Measurements from ENCODE around the gene ZNF205.

The ZNF205 gene

GRCh38 chr16:3106205-3106928, 6.0 kb upstream of the ZNF205 start:
- DNase-seq, result peak; percentile 65 to 84

- DNase-seq, result no peak
Observed at GRCh38 chr16:3112881-3113574, 642 bp downstream of the ZNF205 start.

- no peak for DNase-seq
Observed at GRCh38 chr16:3113765-3114479, 1.5 kb downstream of the ZNF205 start.

GRCh38 chr16:3115003-3115402, 2.6 kb downstream of the ZNF205 start:
- no peak for DNase-seq

GRCh38 chr16:3115561-3115960, 3.2 kb downstream of the ZNF205 start:
- no peak for DNase-seq

GRCh38 chr16:3118204-3118790, 5.9 kb downstream of the ZNF205 start:
- DNase-seq, result no peak

GRCh38 chr16:3118846-3119245, 6.5 kb downstream of the ZNF205 start:
- DNase-seq, result no peak

GRCh38 chr16:3119286-3119685, 6.9 kb downstream of the ZNF205 start:
- DNase-seq, result no peak

- DNase-seq, result no peak
Observed at GRCh38 chr16:3119701-3120408, 7.5 kb downstream of the ZNF205 start.

- no peak for DNase-seq
Observed at GRCh38 chr16:3120435-3120834, 8.0 kb downstream of the ZNF205 start.

- DNase-seq, result no peak
Observed at GRCh38 chr16:3121851-3122467, 9.6 kb downstream of the ZNF205 start.

GRCh38 chr16:3122926-3123570, 10.7 kb downstream of the ZNF205 start:
- no peak for DNase-seq

- DNase-seq, result peak in 1 of 2 experiments; percentile 84
Observed at GRCh38 chr16:3123986-3124886, 11.8 kb downstream of the ZNF205 start.

- peak in 1 of 2 experiments; percentile 30 for DNase-seq
Observed at GRCh38 chr16:3127745-3128144, 15.4 kb downstream of the ZNF205 start.

GRCh38 chr16:3129137-3130131, 17.0 kb downstream of the ZNF205 start:
- peak; percentile 64 to 84 for DNase-seq

GRCh38 chr16:3131755-3132377, 19.5 kb downstream of the ZNF205 start:
- no peak for DNase-seq

GRCh38 chr16:3133844-3134243, 21.5 kb downstream of the ZNF205 start:
- no peak for DNase-seq

GRCh38 chr16:3134338-3135125, 22.1 kb downstream of the ZNF205 start, which contains the start of gene ZNF213:
Gene ZNF213, plus strand, starts transcription at chr16:3135029. Its CDS starts 2,252 bp downstream, at chr16:3137281.
- DNase-seq, result peak; percentile 93 to 98

All from cerebellar nuclear complex (tissue), 1 donor.